ENCODE measurements around the gene SORCS2. TPM values are rescaled to one million over a fixed set of nuclear protein-coding genes. Genes with fewer than 3 reads are reported as not detected.

SORCS2 gene
- total and polyA plus RNA-seq, 7 donors, result 0.18 to 1.5 (median 0.36) TPM

GRCh38 chr4:7556558-7556957, 364.2 kb downstream of the SORCS2 start:
- H3K27me3 ChIP-seq (ENCODE audit: insufficient read depth in 3 of 3, low read length in 2 of 3), result peaks cover 0 to 3% (median 0%) of the 10 kb centered on the region in 3 donors
- ATAC-seq (no peak), DNase-seq (no peak)
- intact Hi-C loops (cut with DNase I), result no loop called here
- peaks cover 13% of the 10 kb centered on the region for H3K9me3 ChIP-seq
- TF ChIP-seq CTCF (IDR thresholded peaks at IDR 0.05), result no peak
- no peaks in the 10 kb centered on the region for H3K36me3 ChIP-seq (ENCODE audit: insufficient read depth in 1 of 2, low read depth in 1 of 2)
- H3K4me1 ChIP-seq, result no peaks in the 10 kb centered on the region
- no peak overlapping the region for H3K4me3 ChIP-seq
- no peak overlapping the region for H3K27ac ChIP-seq

GRCh38 chr4:7557456-7557855, 365.1 kb downstream of the SORCS2 start:
- Histone ChIP-seq H3K27me3 (ENCODE audit: insufficient read depth in 3 of 3, low read length in 2 of 3) (peaks cover 0 to 3% (median 0%) of the 10 kb centered on the region in 3 donors), H3K4me3 (no peak overlapping the region), H3K36me3 (ENCODE audit: insufficient read depth in 1 of 2, low read depth in 1 of 2) (no peaks in the 10 kb centered on the region), H3K9me3 (peaks cover 12% of the 10 kb centered on the region), H3K4me1 (no peaks in the 10 kb centered on the region), H3K27ac (no peak overlapping the region)
- no peak for DNase-seq
- intact Hi-C loops (cut with DNase I), result no loop called here
- TF ChIP-seq CTCF (IDR thresholded peaks at IDR 0.05), result no peak
- no peak for ATAC-seq
- WGBS, 3 donors, result 68 to 75% (median 73%) methylated on average over 7 of the region's 7 CpGs

GRCh38 chr4:7558436-7558835, 366.1 kb downstream of the SORCS2 start:
- Histone ChIP-seq H3K4me1 (no peaks in the 10 kb centered on the region), H3K36me3 (ENCODE audit: insufficient read depth in 1 of 2, low read depth in 1 of 2) (no peaks in the 10 kb centered on the region), H3K27ac (no peak overlapping the region), H3K27me3 (ENCODE audit: insufficient read depth in 3 of 3, low read length in 2 of 3) (no peaks in the 10 kb centered on the region), H3K9me3 (peaks cover 2% of the 10 kb centered on the region), H3K4me3 (no peak overlapping the region)
- intact Hi-C loops (cut with DNase I), result no loop called here
- no peak for TF ChIP-seq CTCF (IDR thresholded peaks at IDR 0.05)
- ATAC-seq (no peak), DNase-seq (no peak)
- 91 to 92% (median 91%) methylated on average over 7 of the region's 7 CpGs for WGBS, 3 donors

- Histone ChIP-seq H3K27ac (no peak overlapping the region), H3K36me3 (ENCODE audit: insufficient read depth in 1 of 2, low read depth in 1 of 2) (no peaks in the 10 kb centered on the region), H3K9me3 (no peaks in the 10 kb centered on the region), H3K4me3 (no peak overlapping the region), H3K27me3 (ENCODE audit: insufficient read depth in 3 of 3, low read length in 2 of 3) (no peaks in the 10 kb centered on the region), H3K4me1 (no peaks in the 10 kb centered on the region)
- WGBS, 3 donors, result 79 to 84% (median 81%) methylated on average over 7 of the region's 7 CpGs
- no peak for TF ChIP-seq CTCF (IDR thresholded peaks at IDR 0.05)
- intact Hi-C loops (cut with DNase I), result no loop called here
- DNase-seq (no peak), ATAC-seq (no peak)
Observed at GRCh38 chr4:7559316-7559715, 367.0 kb downstream of the SORCS2 start.

- WGBS, 3 donors, result 76 to 79% (median 78%) methylated on average over 16 of the region's 16 CpGs
- Histone ChIP-seq H3K4me3 (no peak overlapping the region), H3K27me3 (ENCODE audit: insufficient read depth in 3 of 3, low read length in 2 of 3) (no peaks in the 10 kb centered on the region), H3K9me3 (no peaks in the 10 kb centered on the region), H3K27ac (no peak overlapping the region), H3K36me3 (ENCODE audit: insufficient read depth in 1 of 2, low read depth in 1 of 2) (no peaks in the 10 kb centered on the region), H3K4me1 (no peaks in the 10 kb centered on the region)
- DNase-seq (no peak), ATAC-seq (no peak)
- intact Hi-C loops (cut with DNase I), result no loop called here
- TF ChIP-seq CTCF (IDR thresholded peaks at IDR 0.05), result no peak
Observed at GRCh38 chr4:7559741-7560395, 367.5 kb downstream of the SORCS2 start.

All from psoas muscle (tissue), 8 donors.